Caco-2 (cell line): ENCODE results near the gene RASSF9. TPM values are rescaled to one million over a fixed set of nuclear protein-coding genes. Genes with fewer than 3 reads are reported as not detected.

Experiments used
- BruUV-seq: library from RNA; stranded (reverse); fragments of 400-500 nt; replicated peaks from 2 replicates; lab custom pipeline; 2021; lab: Mats Ljungman, UMichigan
- CTCF ChIA-PET: fragments of 300-600 bp; sonication (Branson Sonifier 250); formaldehyde crosslinking; loops from one replicate; lab custom pipeline; 2022; ENCODE audit warnings: antibody characterized with exemption; lab: Charles Lee
- POLR2A ChIA-PET: fragments of 300-600 bp; sonication (Branson Sonifier 250); formaldehyde crosslinking; loops from one replicate; lab custom pipeline; 2022; ENCODE audit warnings: antibody characterized with exemption; lab: Charles Lee
- DNase-seq, 2 experiments: peaks; one replicate each; pipeline versions ENCODE4 v3.0.0 to v3.0.0-alpha.2; 2020 to 2022
- H3K27me3 ChIP-seq: replicated peaks from 2 replicates; pipeline ENCODE4 v1.6.0; 2011; ENCODE audit warnings: low read length; ENCODE audit not compliant: control insufficient read depth, insufficient read depth
- H3K36me3 ChIP-seq: 2 replicates; pipeline ENCODE4 v1.5.1; 2011; ENCODE audit warnings: low read length; ENCODE audit not compliant: control insufficient read depth, insufficient read depth
- H3K4me1 ChIP-seq: fragments of 250-450 bp; sonication (Bioruptor Pico); 2 replicates; pipeline ENCODE4 v1.5.1; 2020; ENCODE audit warnings: mild to moderate bottlenecking
- H3K4me3 ChIP-seq: 2 replicates; pipeline ENCODE4 v1.5.1; 2011; ENCODE audit warnings: low read depth, mild to moderate bottlenecking, control low read depth, low read length
- H3K9me3 ChIP-seq: fragments of 250-450 bp; sonication (Bioruptor Pico); 2 replicates; pipeline ENCODE4 v1.5.1; 2020; ENCODE audit warnings: mild to moderate bottlenecking, moderate library complexity
- H3K27ac Mint-ChIP-seq: one replicate; pipeline ENCODE4 v1.8.0; 2022; ENCODE audit warnings: mixed read lengths; ENCODE audit not compliant: unreplicated experiment
- H3K27me3 Mint-ChIP-seq: one replicate; pipeline ENCODE4 v1.8.0; 2022; ENCODE audit warnings: mixed read lengths; ENCODE audit not compliant: insufficient read depth, unreplicated experiment
- H3K36me3 Mint-ChIP-seq: one replicate; pipeline ENCODE4 v1.8.0; 2022; ENCODE audit warnings: mild to moderate bottlenecking, mixed read lengths; ENCODE audit not compliant: insufficient read depth, unreplicated experiment
- H3K4me1 Mint-ChIP-seq: one replicate; pipeline ENCODE4 v1.8.0; 2022; ENCODE audit warnings: low read depth, mixed read lengths; ENCODE audit not compliant: unreplicated experiment
- H3K4me3 Mint-ChIP-seq: one replicate; pipeline ENCODE4 v1.8.0; 2022; ENCODE audit warnings: mild to moderate bottlenecking, moderate library complexity, mixed read lengths; ENCODE audit not compliant: unreplicated experiment
- H3K9me3 Mint-ChIP-seq: one replicate; pipeline ENCODE4 v1.8.0; 2022; ENCODE audit warnings: mixed read lengths; ENCODE audit not compliant: unreplicated experiment
- intact Hi-C: fragments of 100-400 bp; cut with micrococcal nuclease; formaldehyde crosslinking; loops from one replicate; pipeline ENCODE4 v1.10.0; 2022; ENCODE audit not compliant: unreplicated experiment
- total RNA-seq: library from RNA; stranded (reverse); gene quantifications from 2 replicates; pipeline ENCODE4 v1.2.3, GENCODE V29; 2022
- TF ChIP-seq, protein P1 (sequence below), 2 experiments: fragments of 200-600 bp in 1 of 2; IDR thresholded peaks; 1 replicate in 1 of 2; 2 replicates in 1 of 2; pipeline versions ENCODE4 v1.5.1 to v1.8.0; 2011 to 2022; ENCODE audit warnings: antibody characterized with exemption in 1 of 2, control low read depth in 1 of 2, inconsistent platforms in 1 of 2, low read depth in 1 of 2, low read length in 1 of 2, mild to moderate bottlenecking in 1 of 2, moderate library complexity in 1 of 2; ENCODE audit not compliant: insufficient read depth in 1 of 2, severe bottlenecking in 1 of 2, unreplicated experiment in 1 of 2

The RASSF9 gene
- total RNA-seq, 1 experiment from 2014 or later = 0.20 TPM

GRCh38 chr12:85765453-85765869, 70.7 kb downstream of the RASSF9 start:
- Mint-ChIP-seq H3K4me3 (no peak overlapping the region), H3K9me3 (no peaks in the 10 kb centered on the region), H3K27me3 (no peaks in the 10 kb centered on the region), H3K4me1 (no peaks in the 10 kb centered on the region), H3K36me3 (no peaks in the 10 kb centered on the region), H3K27ac (no peak overlapping the region)
- Histone ChIP-seq H3K4me3 (no peak overlapping the region), H3K36me3 (no peaks in the 10 kb centered on the region), H3K9me3 (no peaks in the 10 kb centered on the region), H3K27me3 (no peaks in the 10 kb centered on the region), H3K4me1 (no peaks in the 10 kb centered on the region)
- DNase-seq = no peak
- CTCF ChIA-PET = interaction anchor here (1.3 kb wide), 1 partner anchor 102 kb away, joined by 3 read pairs; no protein-coding TSS in a partner anchor
- intact Hi-C loops = no loop called here
- POLR2A ChIA-PET = no interaction called here
- BruUV-seq = no TSS peak
- TF ChIP-seq, protein P1, sequence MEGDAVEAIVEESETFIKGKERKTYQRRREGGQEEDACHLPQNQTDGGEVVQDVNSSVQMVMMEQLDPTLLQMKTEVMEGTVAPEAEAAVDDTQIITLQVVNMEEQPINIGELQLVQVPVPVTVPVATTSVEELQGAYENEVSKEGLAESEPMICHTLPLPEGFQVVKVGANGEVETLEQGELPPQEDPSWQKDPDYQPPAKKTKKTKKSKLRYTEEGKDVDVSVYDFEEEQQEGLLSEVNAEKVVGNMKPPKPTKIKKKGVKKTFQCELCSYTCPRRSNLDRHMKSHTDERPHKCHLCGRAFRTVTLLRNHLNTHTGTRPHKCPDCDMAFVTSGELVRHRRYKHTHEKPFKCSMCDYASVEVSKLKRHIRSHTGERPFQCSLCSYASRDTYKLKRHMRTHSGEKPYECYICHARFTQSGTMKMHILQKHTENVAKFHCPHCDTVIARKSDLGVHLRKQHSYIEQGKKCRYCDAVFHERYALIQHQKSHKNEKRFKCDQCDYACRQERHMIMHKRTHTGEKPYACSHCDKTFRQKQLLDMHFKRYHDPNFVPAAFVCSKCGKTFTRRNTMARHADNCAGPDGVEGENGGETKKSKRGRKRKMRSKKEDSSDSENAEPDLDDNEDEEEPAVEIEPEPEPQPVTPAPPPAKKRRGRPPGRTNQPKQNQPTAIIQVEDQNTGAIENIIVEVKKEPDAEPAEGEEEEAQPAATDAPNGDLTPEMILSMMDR (IDR thresholded peaks at IDR 0.05; ENCODE audit: insufficient read depth in 1 of 2, low read depth in 1 of 2, low read length in 1 of 2, severe bottlenecking in 1 of 2, unreplicated experiment in 1 of 2) = no peak

GRCh38 chr12:85759623-85760022, 76.6 kb downstream of the RASSF9 start:
- Histone ChIP-seq H3K27me3 (no peaks in the 10 kb centered on the region), H3K4me1 (peaks cover 4% of the 10 kb centered on the region; the same call in 1 of the 2 replicates), H3K36me3 (no peaks in the 10 kb centered on the region), H3K4me3 (no peak overlapping the region), H3K9me3 (peaks cover 5% of the 10 kb centered on the region)
- intact Hi-C loops = loop anchor here (10.0 kb wide), 1 partner anchor 105 kb away; no protein-coding TSS in a partner anchor
- BruUV-seq = no TSS peak
- no peaks in the 10 kb centered on the region for H3K36me3 Mint-ChIP-seq
- CTCF ChIA-PET = no interaction called here
- H3K4me1 Mint-ChIP-seq = peaks cover 14% of the 10 kb centered on the region
- H3K4me3 Mint-ChIP-seq = no peak overlapping the region
- DNase-seq = no peak
- peaks cover 4% of the 10 kb centered on the region for H3K9me3 Mint-ChIP-seq
- POLR2A ChIA-PET = interaction anchor here (0.5 kb wide), 1 partner anchor 76 kb away, joined by 3 read pairs; the partner anchor contains the start of gene RASSF9
- TF ChIP-seq, protein P1 (IDR thresholded peaks at IDR 0.05; ENCODE audit: insufficient read depth in 1 of 2, low read depth in 1 of 2, low read length in 1 of 2, severe bottlenecking in 1 of 2, unreplicated experiment in 1 of 2) = no peak
- no peaks in the 10 kb centered on the region for H3K27me3 Mint-ChIP-seq
- H3K27ac Mint-ChIP-seq = no peak overlapping the region

GRCh38 chr12:85759091-85759490, 77.1 kb downstream of the RASSF9 start:
- no peak overlapping the region for H3K27ac Mint-ChIP-seq
- H3K4me3 Mint-ChIP-seq = no peak overlapping the region
- peaks cover 14% of the 10 kb centered on the region for H3K4me1 Mint-ChIP-seq
- peaks cover 5% of the 10 kb centered on the region for H3K9me3 ChIP-seq
- peak in 1 of 2 experiments; percentile 40 for DNase-seq
- intact Hi-C loops = loop anchor here (10.0 kb wide), 1 partner anchor 106 kb away; no protein-coding TSS in a partner anchor
- H3K4me3 ChIP-seq = no peak overlapping the region
- H3K9me3 Mint-ChIP-seq = peaks cover 6% of the 10 kb centered on the region
- H3K27me3 Mint-ChIP-seq = no peaks in the 10 kb centered on the region
- CTCF ChIA-PET = no interaction called here
- no TSS peak for BruUV-seq
- H3K36me3 ChIP-seq = no peaks in the 10 kb centered on the region
- H3K36me3 Mint-ChIP-seq = no peaks in the 10 kb centered on the region
- POLR2A ChIA-PET = no interaction called here
- H3K4me1 ChIP-seq = peaks cover 4% of the 10 kb centered on the region; the same call in 1 of the 2 replicates
- TF ChIP-seq, protein P1 (IDR thresholded peaks at IDR 0.05; ENCODE audit: insufficient read depth in 1 of 2, low read depth in 1 of 2, low read length in 1 of 2, severe bottlenecking in 1 of 2, unreplicated experiment in 1 of 2) = no peak
- no peaks in the 10 kb centered on the region for H3K27me3 ChIP-seq
